Cortex of kidney (tissue), 1 donor: Measurements from ENCODE around the gene FKBP1A.
"Not testable (repeated sequence)": the region's sequence is repeated elsewhere in the genome, so short reads cannot be mapped to it uniquely, and the experiment has no call there.

Experiments
- DNase-seq: peaks from one replicate; lab custom pipeline; 2025; lab: John Stamatoyannopoulos, UW

The FKBP1A gene

DNA sequence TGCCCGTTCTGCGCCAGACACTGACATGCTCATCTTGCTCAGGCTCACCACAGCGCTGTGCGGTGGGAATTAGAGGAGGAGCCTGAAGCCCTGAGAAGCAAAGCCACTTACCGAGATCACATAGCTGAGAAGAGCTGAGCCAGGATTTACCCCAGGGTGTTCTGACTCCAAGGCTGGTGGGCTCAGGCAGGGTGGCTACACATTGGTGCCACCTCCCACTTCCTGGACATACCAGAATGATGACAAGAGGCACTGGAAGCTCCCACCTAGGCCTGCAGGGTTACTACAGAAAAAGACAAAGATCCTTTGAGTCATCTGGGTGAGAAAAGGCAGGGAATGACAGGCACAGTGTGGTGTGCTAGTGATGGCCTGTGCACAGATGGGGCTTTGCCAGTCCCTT is 24.4 kb upstream of the FKBP1A start:
- DNase-seq, result no peak

GRCh38 chr20:1415667-1416468 is 23.0 kb upstream of the FKBP1A start:
- no peak for DNase-seq

DNA sequence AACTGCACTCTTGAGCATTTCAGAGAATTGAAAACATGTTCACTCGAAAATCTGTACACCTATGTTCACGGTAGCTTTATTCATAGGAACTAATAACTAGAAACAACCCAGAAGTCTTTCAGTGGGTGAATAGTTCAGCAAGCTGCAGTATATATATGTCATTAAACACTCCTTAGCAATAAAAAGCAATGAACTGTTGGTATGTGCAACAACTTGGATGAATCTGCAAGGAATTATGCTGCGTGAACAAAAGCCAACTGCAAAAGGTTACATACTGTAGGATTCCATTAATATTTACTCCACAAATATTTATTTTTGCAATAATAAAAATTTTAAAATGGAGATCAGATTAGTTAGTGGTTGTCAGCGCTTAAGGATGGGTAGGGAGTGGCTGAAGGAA is 22.1 kb upstream of the FKBP1A start:
- no peak for DNase-seq

GRCh38 chr20:1405801-1406200 is 12.9 kb upstream of the FKBP1A start:
- no peak for DNase-seq

GRCh38 chr20:1403624-1404023 is 10.8 kb upstream of the FKBP1A start:
- DNase-seq, result no peak

DNA sequence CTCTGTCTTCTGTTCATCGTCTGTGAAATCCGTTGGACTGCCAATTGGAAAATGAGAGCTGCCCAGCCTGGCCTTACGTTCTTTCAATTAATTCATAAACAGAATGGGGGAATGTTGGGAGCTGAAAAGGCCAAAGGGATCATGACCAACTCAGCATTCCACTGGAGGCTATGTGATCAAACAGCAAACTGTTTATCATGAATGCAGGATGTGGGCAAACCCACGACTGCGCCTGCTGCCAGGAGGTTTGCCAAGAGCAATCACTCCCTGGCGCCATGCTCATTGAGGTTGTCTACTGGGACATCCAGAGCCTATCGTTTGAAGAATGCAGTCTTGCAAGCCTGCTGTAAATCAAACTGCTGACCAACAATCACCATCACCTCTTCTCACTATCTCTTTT is 9.3 kb upstream of the FKBP1A start:
- no peak for DNase-seq

- no peak for DNase-seq
Observed at GRCh38 chr20:1401451-1401907, 8.6 kb upstream of the FKBP1A start.

DNA sequence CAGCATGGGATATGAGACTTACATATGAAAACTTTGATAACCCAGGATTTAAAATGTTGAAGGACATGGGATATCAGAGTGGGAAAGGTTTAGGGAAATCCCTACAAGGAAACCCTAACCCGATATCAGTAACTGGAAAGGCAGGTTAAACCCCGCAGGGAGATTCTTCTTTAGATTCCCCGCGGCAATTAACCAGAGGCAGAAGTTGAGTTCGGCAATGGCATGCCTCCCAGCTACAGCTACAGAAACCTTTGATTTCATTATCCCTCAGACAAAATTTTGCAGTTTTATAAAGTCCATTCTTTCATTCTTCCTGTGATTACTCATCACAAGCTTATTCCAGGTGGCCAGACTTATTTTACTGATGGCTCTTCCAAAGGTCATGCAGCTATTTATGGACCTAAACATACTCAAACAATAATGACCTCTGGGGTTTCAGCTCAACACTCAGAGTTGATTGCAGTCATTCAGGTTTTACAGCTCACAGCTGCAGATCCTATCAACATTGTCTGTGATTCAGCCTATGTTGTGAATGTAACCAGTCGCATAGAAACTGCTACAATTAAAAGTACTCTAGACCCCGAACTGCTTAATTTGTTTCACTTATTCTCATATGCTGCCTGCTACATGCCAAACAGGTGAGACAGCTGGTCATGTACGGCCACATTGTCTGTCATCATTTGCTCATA is 7.0 kb upstream of the FKBP1A start:
- DNase-seq, result not testable (repeated sequence)

GRCh38 chr20:1398185-1398584 is 5.3 kb upstream of the FKBP1A start:
- not testable (repeated sequence) for DNase-seq

DNA sequence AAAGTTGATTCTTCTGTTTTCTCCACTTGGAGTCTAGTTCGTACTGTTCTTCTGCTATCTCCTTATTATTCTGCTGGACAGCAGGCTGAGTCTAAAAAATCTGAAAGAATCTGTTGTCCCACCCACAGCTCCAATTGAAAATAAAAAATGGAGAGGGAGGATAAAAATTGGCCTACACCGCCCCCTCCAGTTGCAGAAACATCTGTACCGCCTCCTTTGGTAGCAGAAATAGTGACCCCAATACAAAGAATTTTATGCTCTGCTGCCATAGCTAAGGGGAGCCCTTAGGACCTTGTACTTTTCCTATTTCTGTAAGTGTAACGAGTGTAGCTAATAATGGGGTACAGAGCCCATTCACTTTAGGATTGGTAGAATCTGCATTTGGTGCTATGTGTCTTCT is 4.9 kb upstream of the FKBP1A start:
- no peak for DNase-seq

- no peak for DNase-seq
Observed at GRCh38 chr20:1396702-1397101, 3.8 kb upstream of the FKBP1A start.

DNA sequence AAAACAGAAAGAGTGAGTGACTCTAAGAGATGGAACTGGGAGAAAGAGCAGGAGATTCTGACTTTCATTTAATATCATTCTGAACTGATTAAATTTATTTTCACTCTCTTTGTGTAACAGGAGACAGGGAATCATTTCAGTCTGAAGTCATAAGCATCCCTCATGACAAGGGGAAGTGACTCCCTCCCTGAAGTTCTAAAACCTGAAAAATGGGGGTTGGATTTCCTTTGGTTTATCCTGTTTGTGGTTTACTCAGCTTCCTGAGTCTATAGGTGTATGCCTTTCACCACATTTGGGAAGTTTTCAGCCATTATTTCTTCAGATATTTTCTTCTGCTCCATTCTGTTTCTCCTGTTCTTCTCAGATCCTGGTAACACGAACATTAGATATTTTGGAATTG is 3.4 kb upstream of the FKBP1A start:
- DNase-seq, result no peak

DNA sequence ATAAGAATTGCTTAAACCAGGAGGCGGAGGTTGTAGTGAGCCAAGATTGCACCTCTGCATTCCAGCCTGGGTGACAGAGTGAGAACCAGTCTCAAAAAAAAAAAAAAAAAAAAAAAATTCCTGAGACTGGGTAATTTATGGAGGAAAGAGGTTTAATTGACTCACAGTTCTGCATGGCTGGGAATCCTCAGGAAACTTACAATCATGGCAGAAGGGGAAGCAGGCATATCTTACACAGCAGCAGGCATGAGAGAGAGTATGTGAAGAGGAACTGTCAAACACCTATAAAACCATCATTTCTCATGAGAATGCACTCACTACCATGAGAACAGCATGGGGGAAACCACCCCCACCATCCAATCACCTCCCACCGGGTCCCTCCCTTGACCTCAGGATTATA is 1.8 kb upstream of the FKBP1A start:
- no peak for DNase-seq

DNA sequence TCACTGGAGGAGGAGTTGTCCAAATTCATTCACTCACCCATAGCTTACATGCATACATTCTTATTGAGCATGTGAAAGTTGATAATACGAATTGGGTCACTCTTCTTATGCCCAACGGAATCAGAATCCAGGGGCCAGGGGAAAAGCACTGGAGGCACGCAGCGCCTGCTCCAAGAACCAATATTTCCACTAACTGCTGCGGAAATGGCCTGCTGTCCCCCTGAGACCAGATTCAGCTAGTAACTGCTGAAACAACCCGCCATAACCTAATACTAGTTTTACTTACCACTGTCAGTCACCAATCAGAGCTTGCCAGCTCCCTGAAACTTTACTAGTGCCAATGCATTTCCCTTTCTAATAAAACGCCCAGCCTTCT is 641 bp upstream of the FKBP1A start:
- DNase-seq, result no peak

- DNase-seq, result no peak
Observed at GRCh38 chr20:1392443-1392692, 486 bp downstream of the FKBP1A start.

- no peak for DNase-seq
Observed at GRCh38 chr20:1391640-1392442, 1.0 kb downstream of the FKBP1A start.

GRCh38 chr20:1390581-1391403 is 2.1 kb downstream of the FKBP1A start:
- DNase-seq, result no peak

DNA sequence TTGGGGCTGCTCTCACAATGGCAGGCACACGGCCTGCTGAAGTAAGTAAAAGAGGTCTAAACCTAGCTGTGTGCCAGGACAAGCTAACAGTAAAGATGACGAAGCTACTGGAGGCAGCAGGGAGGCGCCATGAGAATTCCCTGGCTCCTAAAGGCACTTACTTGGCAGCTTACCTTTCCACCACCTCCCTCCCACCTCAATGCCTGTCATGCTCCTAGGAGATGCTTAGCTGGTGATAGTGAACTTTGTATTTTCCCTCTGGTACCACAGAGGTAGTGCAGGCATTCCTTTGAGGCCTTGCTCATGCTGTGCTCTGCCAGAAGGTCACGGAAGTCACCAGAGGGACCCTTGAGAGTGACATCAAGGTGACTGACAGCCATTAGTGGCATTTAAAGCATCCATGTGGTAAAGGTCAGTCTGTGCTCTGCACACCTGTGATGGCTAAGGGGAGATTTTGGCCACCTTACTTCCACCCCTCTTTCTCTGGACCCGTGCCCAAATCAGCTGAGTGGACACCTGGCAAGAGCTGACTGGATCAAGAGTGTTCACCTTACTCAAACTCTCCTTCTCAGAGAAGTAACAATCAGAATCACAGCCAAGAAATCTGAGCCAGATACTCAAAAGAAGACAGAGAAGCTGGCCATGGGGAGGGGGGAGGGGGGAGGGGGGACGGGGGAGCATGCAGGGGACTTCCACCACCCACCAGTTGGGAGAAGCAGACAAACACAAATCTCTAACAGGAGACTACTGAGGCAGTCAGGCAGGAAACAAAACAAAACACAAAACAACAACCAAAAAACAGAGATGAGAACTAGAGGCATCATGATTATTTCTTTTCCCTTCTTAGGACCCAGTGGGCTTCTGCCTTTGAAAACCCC is 2.9 kb downstream of the FKBP1A start:
- DNase-seq, result no peak

DNA sequence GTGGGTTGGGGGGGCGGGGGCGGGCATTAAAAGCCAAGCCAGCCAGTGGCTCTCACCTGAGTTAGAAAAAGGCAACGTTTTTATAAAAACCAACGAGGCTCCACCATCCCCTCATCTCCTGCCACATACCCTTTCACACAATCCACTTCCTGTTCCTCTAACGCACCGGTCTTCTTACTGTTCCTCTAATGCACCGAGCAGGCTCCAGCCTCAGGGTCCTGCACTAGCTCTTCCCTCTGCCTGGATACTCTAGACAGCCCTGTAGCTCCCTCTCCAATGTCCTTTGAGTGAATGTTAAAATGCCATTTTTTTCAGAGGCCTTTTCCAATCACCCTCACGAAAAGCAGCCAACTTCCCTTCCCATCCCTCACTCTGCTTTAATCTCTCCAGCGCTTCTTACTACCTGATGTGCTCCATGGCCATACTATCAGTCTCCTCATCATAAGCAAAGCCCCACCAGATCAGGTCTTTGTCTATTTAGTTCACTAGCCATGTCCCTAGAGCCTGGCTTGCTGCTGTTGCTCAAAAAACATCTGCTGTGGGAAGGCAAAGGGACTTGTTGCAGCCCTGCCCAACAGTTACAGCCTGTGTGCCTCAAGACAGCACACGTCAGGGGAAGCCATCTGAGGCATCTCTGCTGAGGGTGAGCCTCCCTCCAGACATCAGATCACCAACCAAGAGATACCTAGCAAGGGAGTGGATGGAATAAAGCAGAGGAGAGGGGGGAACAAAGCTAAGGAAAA is 3.9 kb downstream of the FKBP1A start:
- no peak for DNase-seq

- DNase-seq, result no peak
Observed at GRCh38 chr20:1388253-1388652, 4.6 kb downstream of the FKBP1A start.
